Ovary (tissue), 9 donors: ENCODE data around the gene GALR2. TPM values are rescaled to one million over a fixed set of nuclear protein-coding genes. Genes with fewer than 3 reads are reported as not detected.
A peak's percentile ranks its signal among the peaks of the same experiment; 100 is the strongest.

Source experiments
- DNase-seq, 5 donors: peaks; one replicate each; pipeline ENCODE4 v3.0.0-alpha.2; 2019 to 2020
- H3K27ac ChIP-seq, 2 donors: fragments of 200-600 bp; one replicate each; pipeline versions ENCODE4 v1.5.1 to v1.8.0; 2019 to 2022
- H3K27me3 ChIP-seq: fragments of 200-600 bp; one replicate; pipeline ENCODE4 v1.8.0; 2022
- H3K36me3 ChIP-seq: fragments of 200-600 bp; sonication (generic); one replicate; pipeline ENCODE4 v1.5.1; 2019
- H3K4me1 ChIP-seq: one replicate; pipeline ENCODE4 v1.8.1; 2013; ENCODE audit warnings: mild to moderate bottlenecking, moderate library complexity; ENCODE audit not compliant: insufficient read depth
- H3K4me3 ChIP-seq: fragments of 200-600 bp; sonication (generic); one replicate; pipeline ENCODE4 v1.5.1; 2017
- H3K9me3 ChIP-seq, 2 donors: fragments of 200-600 bp in 1 of 2; sonication (generic) in 1 of 2; one replicate each; pipeline versions ENCODE4 v1.5.1 to v1.8.1; 2013 to 2019; ENCODE audit warnings: mild to moderate bottlenecking in 1 of 2, moderate library complexity in 1 of 2
- CTCF ChIP-seq, 3 donors: fragments of 450-650 bp in 2 of 3; fragments of 200-600 bp in 1 of 3; IDR thresholded peaks; one replicate each; pipeline versions ENCODE4 v1.5.1 to v1.8.0; 2016 to 2022; ENCODE audit warnings: antibody characterized with exemption in 3 of 3, mild to moderate bottlenecking in 1 of 3
- EP300 ChIP-seq: sonication (generic); formaldehyde crosslinking; IDR thresholded peaks from one replicate; pipeline ENCODE4 v1.6.1; 2017; ENCODE audit warnings: antibody characterized with exemption
- POLR2A ChIP-seq: fragments of 450-650 bp; IDR thresholded peaks from one replicate; pipeline ENCODE4 v1.6.1; 2017; ENCODE audit warnings: antibody characterized with exemption, mild to moderate bottlenecking, moderate library complexity
- WGBS, 3 donors: extraction: QIAGEN DNeasy Blood & Tissue Kit in 1 of 3; methylation state at CpG; one replicate each; pipeline versions ENCODE4 v1.1.5 to v1.1.7; 2013 to 2017; 5-methylcytosine and 5-hydroxymethylcytosine counted together
- intact Hi-C, 4 donors: fragments of 100-400 bp; cut with DNase I; formaldehyde crosslinking; loops; one replicate each; pipeline versions ENCODE4 v1.11.0 to v1.15.1; 2022 to 2023
- polyA plus RNA-seq, 2 donors: library from polyadenylated mRNA; stranded (reverse); fragments of 200-250 nt in 1 of 2; fragments of 350-450 nt in 1 of 2; fragmentation: Illumina TruSeq in 1 of 2; extraction: RNeasy Lipid Tissue Mini Kit (QIAGEN cat#74804) in 1 of 2; gene quantifications; one replicate each; pipeline ENCODE4 v1.2.3, GENCODE V29; 2013 to 2014
- total RNA-seq, 7 donors: library from RNA; depleted of rRNA in 2 of 7; stranded (reverse); fragments of >200 nt in 2 of 7; fragmentation: NEBNext Ultra II Directional in 3 of 7; extraction: Animal tissue kit (Norgen Biotek cat#: 25700) in 3 of 7; gene quantifications; one replicate each; pipeline versions ENCODE4 v1.1.0 to v1.2.4, GENCODE V29; 2016 to 2023
- donor health status: DM: no; HTN: no; CAD: no; lungs with moderate emphysema.
- donor health status: DM: no; HTN: no; CAD: no.
- donor health status: Bipolar disorder and iron deficiency.
- donor health status: DM: yes; HTN: yes; CAD: no.
- donor health status: DM: no; HTN: no; CAD: no.
- donor health status: DM: yes; HTN: yes; CAD: no.

Gene GALR2
- total and polyA plus RNA-seq, 9 donors: 0.34 TPM; not detected in 8

- 74 to 84% (median 75%) methylated on average over 17 of the region's 17 CpGs for WGBS, 3 donors
- Histone ChIP-seq H3K4me1 (peaks cover 3% of the 10 kb centered on the region), H3K9me3 (no peaks in the 10 kb centered on the region), H3K36me3 (no peaks in the 10 kb centered on the region), H3K27me3 (no peaks in the 10 kb centered on the region), H3K4me3 (no peak overlapping the region), H3K27ac (no peak overlapping the region)
- intact Hi-C loops: no loop called here
- DNase-seq: no peak
- TF ChIP-seq EP300 (no peak), POLR2A (no peak), CTCF (IDR thresholded peaks at IDR 0.05) (no peak)
Observed at GRCh38 chr17:76085066-76085730, 10.6 kb downstream of the GALR2 start.

- no peak overlapping the region for H3K27ac ChIP-seq
- H3K36me3 ChIP-seq: no peaks in the 10 kb centered on the region
- no peaks in the 10 kb centered on the region for H3K27me3 ChIP-seq
- no peak for DNase-seq
- 87 to 89% (median 88%) methylated on average over 13 of the region's 13 CpGs for WGBS, 3 donors
- intact Hi-C loops: no loop called here
- no peak overlapping the region for H3K4me3 ChIP-seq
- TF ChIP-seq CTCF (IDR thresholded peaks at IDR 0.05): no peak
- no peaks in the 10 kb centered on the region for H3K4me1 ChIP-seq
- H3K9me3 ChIP-seq: no peaks in the 10 kb centered on the region
Observed at GRCh38 chr17:76085731-76086366, 11.3 kb downstream of the GALR2 start.

GRCh38 chr17:76086384-76086783 is 11.8 kb downstream of the GALR2 start:
- Histone ChIP-seq H3K4me3 (no peak overlapping the region), H3K4me1 (no peaks in the 10 kb centered on the region), H3K36me3 (no peaks in the 10 kb centered on the region), H3K27me3 (no peaks in the 10 kb centered on the region), H3K9me3 (no peaks in the 10 kb centered on the region), H3K27ac (no peak overlapping the region)
- no peak for DNase-seq
- TF ChIP-seq CTCF (IDR thresholded peaks at IDR 0.05): no peak
- TF ChIP-seq EP300: no peak
- no peak for TF ChIP-seq POLR2A
- intact Hi-C loops: no loop called here
- 93 to 97% (median 94%) methylated on average over 9 of the region's 9 CpGs for WGBS, 3 donors

GRCh38 chr17:76087531-76087930 is 12.9 kb downstream of the GALR2 start:
- Histone ChIP-seq H3K27ac (no peak overlapping the region), H3K9me3 (no peaks in the 10 kb centered on the region), H3K27me3 (no peaks in the 10 kb centered on the region), H3K4me1 (no peaks in the 10 kb centered on the region), H3K36me3 (no peaks in the 10 kb centered on the region), H3K4me3 (no peak overlapping the region)
- TF ChIP-seq CTCF (IDR thresholded peaks at IDR 0.05): no peak
- no peak for TF ChIP-seq EP300
- TF ChIP-seq POLR2A: no peak
- peak in 1 of 5 donors; percentile 21 for DNase-seq
- 81 to 85% (median 84%) methylated on average over 11 of the region's 11 CpGs for WGBS, 3 donors
- intact Hi-C loops: no loop called here
